ENCODE results near the gene UGT2B7. TPM values are rescaled to one million over a fixed set of nuclear protein-coding genes. Genes with fewer than 3 reads are reported as not detected.
"Not testable (repeated sequence)": the region's sequence is repeated elsewhere in the genome, so short reads cannot be mapped to it uniquely, and the experiment has no call there.

UGT2B7 gene
- total RNA-seq, 1 experiment from 2014 or later = not detected

DNA sequence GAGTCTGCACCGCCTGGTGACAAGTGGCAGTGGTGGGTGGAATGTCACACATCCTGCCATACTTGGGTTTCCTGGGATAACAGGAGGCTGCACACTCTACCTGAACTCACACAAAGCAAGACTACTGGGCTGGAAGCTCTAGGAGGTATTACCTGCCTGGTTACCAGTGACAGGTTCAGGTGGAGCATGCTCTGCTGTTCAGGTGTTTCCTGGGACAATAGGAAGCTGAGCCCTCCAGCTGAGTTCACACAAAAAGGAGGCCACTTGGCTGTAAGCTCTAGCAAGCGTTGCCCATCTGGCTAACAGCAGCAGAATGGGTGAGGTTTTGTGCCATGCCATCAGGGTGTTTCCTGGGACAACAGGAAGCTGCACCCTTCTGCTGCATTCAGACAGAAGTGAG, 17.4 kb upstream of the UGT2B7 start:
- no peak for DNase-seq (ENCODE audit: extremely low read depth, low read depth)

DNA sequence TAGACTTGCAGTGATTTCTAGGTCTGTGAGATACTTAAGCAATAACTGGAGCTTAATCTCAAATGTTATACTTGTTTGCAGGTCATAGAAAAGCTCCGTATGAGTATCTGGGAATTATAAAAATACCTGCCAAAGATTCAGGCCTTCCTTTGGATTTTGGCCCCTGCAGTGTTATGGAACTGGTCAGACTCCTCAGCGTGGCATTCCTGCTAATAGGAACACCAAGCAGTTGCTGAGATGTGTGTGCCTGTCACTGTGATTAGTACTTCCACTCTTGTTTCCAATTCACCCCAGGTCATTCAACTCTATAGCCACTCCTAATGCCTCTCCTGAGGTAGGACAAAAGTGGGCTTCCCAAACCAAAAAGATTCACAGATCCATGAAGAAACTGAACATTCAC, 7.8 kb upstream of the UGT2B7 start:
- DNase-seq (ENCODE audit: extremely low read depth, low read depth) = no peak

DNA sequence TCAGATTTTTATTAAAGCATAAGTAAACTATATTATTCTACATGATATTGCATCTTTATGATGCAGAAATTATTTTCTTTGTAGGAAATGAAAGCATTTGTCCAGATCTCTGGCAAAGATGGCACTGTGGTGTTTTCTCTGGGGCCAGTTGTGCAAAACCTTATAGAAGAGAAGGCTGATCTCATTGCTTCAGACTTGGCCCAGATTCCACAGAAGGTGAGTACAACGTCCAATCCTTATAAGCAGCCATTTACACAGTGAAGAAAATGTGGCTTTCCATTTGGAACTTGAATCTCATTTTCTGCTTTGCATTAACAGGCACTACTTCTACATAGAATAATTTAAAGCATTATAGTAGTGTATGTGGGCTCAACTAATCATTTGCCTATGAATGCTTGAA, 6.9 kb upstream of the UGT2B7 start:
- DNase-seq (ENCODE audit: extremely low read depth, low read depth) = no peak

DNA sequence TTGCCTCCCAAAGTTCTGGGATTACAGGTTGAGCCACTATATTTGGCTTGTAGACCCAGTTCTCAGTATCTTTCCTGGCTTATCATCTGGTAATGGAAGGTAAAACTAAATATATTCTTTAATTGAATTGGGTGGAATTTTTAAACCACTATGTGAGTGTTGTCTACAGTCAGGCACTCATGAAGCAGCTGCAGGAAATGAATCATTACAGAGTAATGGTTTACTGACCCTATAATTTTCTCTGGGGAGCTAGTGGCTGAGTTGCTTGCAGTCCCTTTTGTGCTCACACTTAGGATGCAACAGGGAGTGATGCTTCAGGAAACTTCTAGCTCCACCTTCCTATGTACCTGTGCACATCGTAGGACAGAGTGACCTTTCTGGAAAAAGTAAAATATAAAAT, 4.1 kb upstream of the UGT2B7 start:
- no peak for DNase-seq (ENCODE audit: extremely low read depth, low read depth)

DNA sequence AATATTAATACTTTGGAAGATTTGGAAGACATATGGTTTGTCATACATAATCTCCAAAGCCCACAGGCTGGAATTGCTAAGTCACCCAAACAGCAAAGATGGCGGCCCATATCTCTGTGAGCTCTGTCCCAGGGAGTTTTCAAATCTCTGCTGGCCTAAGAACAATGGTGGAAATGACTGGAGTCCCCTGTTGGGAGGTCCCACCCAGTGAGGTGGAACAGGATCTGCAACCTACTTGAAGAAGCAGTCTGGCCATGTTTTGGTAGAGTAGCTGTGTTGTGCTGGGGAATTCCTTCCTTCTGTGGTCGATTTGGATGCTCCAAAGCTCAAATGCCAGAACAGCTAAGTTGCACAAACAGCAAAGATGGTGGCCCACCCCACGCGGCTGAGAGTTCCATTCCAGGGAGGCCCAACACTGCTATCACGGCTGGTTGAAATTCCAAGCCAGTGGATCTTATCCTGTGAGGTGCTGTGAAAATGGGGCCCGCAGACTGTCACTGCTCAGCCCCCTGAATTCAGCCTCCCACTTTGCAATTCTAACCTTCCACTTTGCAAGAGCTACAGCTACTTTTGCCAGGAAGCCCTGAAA, 3.2 kb upstream of the UGT2B7 start:
- DNase-seq (ENCODE audit: extremely low read depth, low read depth) = no peak

DNA sequence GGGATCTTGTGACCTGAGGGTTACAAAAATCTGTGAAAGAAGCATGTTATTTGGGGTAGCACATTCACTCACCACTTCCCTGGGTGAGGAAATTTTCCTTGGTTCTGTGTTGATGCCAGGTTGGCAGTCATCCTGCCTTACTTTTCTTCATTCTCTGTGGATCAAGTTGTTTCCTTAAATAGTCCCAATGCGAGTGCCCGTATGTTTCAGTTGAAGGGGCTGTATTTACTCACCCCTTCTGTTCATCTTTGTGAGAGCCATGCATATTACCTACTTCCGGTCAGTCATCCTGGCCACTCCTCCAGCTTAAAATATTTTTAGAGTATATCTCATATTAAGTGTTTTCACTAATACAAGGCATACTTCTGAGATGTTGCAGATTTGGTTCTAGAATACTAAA, 2.6 kb upstream of the UGT2B7 start:
- DNase-seq (ENCODE audit: extremely low read depth, low read depth) = no peak

DNA sequence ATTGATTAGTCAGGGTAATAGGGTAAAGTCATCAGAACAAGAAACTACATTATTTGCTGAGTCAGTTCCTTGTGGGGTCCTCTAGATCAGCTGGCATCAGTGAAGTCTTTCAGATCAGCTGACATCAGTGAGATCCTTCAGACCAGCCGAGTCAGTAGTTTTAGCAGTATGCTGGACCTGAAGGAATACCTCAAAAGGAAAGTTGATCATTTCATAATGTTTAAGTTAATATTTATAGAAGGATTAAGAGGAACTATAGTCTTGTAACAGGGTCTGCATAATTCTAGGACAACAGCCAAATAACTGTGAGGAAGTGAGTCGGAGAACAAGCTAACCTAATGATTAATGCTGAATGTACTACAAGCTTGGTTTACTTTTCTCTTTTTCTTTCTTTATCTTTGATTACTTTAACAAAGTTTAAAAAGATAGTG, 958 bp upstream of the UGT2B7 start:
- DNase-seq (ENCODE audit: extremely low read depth, low read depth) = no peak

DNA sequence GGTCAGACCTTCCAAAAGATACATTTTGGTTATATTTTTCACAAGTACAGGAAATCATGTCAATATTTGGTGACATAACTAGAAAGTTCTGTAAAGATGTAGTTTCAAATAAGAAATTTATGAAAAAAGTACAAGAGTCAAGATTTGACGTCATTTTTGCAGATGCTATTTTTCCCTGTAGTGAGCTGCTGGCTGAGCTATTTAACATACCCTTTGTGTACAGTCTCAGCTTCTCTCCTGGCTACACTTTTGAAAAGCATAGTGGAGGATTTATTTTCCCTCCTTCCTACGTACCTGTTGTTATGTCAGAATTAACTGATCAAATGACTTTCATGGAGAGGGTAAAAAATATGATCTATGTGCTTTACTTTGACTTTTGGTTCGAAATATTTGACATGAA, 536 bp downstream of the UGT2B7 start:
- DNase-seq (ENCODE audit: extremely low read depth, low read depth) = no peak

DNA sequence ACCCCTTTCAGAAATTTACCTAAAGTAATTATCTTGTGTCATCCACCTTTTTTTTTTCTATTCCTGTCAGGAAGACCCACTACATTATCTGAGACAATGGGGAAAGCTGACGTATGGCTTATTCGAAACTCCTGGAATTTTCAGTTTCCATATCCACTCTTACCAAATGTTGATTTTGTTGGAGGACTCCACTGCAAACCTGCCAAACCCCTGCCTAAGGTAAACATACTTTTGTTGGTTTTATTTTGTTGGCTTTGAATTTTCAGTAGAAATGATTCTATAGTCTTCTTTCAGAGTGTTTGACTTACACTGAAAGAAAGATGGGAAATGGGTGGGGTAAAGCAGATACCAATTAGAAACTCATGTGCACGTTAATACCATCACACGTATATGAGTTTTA, 2.2 kb downstream of the UGT2B7 start:
- DNase-seq (ENCODE audit: extremely low read depth, low read depth) = no peak

DNA sequence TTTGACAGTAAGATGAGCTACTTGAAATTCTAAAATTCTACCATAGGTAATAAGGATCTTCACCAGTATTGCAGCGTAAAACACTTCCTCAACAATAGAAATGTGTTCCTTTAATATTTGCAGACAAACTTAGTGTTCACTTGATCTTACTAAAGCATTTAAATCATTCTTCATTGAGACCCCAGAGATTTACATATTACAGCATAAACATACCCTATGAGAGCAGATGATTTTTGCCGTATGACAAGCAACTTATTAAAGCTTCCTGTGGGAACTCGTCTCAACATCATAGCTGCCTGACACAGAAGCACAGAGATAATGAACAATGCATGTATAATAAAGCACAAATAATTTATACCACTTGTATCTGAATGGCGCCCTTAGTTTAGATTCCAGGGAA, 3.6 kb downstream of the UGT2B7 start:
- no peak for DNase-seq (ENCODE audit: extremely low read depth, low read depth)

DNA sequence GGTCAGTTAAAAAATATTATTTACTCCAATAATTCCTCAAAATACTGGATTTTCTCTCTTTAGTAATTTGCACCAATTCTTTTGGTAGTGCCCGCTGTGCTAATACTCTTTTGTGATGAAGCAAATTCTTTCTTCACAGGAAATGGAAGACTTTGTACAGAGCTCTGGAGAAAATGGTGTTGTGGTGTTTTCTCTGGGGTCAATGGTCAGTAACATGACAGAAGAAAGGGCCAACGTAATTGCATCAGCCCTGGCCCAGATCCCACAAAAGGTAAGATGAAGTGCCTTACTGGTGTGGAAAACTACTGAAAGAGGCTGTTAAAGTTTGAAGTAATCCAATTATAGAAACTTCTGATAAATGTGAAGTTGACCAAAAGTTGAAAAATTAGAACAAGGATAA, 6.4 kb downstream of the UGT2B7 start:
- DNase-seq (ENCODE audit: extremely low read depth, low read depth) = not testable (repeated sequence)

DNA sequence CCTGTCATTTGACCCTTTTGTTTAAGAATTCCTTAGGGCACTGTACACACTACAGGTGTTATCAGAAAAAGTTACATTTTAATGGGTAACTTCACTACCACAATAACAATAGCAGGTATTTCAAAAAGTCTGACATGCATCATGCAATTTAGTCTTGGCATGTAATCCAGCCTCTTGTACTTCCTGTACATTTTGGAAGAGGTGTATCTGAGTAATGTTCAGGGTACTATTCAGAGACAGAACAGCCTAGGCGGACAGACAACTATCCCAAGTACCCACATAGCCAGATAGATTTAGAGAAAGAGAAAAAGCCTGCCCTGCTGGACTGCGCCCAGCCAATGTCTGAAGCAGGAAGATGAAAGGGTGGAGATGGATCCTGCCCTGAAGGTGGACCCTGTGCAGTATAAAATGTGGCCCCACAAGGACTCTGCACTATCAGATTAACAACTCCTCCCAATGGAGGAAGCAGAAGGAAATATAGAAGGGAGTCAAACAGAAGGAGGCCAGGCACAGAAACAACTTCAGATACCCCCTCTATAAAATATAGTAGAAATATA, 8.5 kb downstream of the UGT2B7 start:
- no peak for DNase-seq (ENCODE audit: extremely low read depth, low read depth)

DNA sequence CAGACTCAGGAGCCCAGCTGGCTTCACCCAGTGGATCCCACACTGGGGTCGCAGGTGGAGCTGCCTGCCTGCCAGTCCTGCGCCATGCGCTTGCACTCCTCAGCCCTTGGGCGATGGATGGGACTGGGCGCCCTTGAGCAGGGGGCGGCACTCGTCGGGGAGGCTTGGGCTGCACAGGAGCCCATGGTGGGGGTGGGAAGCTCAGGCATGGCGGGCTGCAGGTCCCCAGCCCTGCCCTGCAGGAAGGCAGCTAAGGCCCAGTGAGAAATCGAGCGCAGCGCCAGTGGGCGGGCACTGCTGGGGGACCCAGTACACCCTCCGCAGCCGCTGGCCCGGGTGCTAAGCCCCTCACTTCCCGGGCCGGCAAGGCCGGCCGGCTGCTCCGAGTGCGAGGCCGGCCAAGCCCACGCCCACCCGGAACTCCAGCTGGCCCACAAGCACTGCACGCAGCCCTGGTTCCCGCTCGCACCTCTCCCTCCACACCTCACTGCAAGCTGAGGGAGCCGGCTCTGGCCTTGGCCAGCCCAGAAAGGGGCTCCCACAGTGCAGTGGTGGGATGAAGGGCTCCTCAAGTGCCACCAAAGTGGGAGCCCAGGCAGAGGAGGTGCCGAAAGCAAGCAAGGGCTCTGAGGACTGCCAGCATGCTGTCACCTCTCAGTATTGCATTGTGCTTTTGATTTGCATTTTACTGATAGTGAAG, 19.0 kb downstream of the UGT2B7 start:
- not testable (repeated sequence) for DNase-seq (ENCODE audit: extremely low read depth, low read depth)

DNA sequence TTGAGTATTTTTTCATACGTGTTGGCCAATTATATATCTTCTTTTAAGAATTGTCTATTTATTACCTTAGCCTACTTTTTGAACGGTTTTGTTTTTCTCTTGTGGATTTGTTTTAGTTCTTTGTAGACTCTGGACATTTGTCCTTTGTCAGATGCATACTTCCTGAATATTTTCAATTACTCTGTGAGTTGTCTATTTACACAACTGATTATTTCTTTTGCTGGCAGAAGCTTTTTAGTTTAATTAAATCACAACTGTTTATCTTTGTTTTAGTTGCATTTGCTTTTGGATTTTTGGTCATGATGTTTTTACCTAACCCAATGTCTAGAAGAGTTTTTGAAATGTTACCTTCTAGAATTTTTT, 19.6 kb downstream of the UGT2B7 start:
- no peak for DNase-seq (ENCODE audit: extremely low read depth, low read depth)

DNA sequence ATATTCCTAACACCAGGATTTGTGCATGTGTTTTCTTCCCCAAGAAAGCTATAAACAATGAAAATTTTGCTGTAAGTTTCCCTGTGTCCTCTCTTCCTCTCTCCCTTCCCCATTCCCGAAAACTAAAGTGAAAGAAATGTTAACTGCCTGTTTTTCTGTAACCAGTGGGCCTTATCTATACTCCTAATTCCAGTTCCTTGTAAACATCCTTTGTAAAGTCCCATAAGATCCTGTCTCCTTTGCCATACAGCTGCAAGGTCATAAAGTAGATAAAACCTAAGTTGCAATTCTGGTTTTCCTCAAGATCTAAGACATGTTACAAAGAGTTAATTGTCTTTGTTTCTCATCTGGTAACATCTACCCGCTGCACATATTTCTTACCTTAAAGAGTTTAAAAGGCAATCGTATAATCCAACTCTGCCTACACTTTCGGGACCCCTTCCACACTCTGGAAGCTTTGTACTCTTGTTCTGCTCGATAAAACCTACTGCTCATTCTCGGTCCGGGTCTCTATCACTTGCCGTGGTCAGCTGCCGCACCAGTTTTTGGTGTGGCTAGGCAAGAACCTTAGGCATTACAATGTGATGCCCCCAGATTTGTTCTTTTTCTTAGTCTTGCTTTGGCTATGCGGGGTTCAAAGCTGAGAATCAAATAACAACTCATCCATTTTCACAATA, 20.5 kb downstream of the UGT2B7 start:
- DNase-seq (ENCODE audit: extremely low read depth, low read depth) = no peak

DNA sequence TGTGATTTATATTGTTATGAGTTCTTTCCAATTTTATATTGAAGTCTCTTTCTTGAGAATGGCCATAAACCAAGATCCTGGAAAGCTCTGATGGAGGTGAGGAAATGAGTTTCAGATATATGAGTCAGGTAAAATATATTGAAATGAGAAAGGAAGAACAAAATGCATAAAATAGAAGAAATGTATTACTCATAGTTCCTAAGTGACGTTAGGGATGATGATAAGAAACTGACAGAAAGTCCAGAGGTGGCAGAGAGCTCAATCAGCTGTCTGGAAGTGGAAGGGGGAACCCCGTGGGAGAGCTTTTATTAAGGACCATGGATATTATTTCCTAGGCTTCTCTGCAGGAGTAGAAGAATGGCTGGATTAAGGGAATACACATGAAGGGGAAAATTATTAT, 24.6 kb downstream of the UGT2B7 start:
- DNase-seq (ENCODE audit: extremely low read depth, low read depth) = no peak

DNA sequence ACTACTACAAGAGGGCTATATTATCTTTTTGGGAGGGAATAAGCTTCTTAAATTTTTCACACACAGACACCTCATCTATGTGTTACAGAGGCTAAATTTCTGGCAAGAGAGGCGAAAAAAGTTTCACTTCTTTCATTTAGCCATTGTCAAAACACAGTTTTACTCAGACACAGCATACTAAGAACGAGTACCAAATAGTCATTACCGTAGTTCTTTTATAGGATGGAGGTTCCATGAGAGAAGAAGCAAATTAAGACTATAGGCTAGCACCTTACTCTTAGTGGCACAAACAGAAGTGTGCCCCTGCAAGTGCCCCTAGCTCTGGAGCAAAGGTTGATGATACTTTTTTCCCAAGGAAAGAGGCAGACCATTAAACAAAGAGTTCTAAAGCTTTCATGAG, 26.2 kb downstream of the UGT2B7 start:
- no peak for DNase-seq (ENCODE audit: extremely low read depth, low read depth)

DNA sequence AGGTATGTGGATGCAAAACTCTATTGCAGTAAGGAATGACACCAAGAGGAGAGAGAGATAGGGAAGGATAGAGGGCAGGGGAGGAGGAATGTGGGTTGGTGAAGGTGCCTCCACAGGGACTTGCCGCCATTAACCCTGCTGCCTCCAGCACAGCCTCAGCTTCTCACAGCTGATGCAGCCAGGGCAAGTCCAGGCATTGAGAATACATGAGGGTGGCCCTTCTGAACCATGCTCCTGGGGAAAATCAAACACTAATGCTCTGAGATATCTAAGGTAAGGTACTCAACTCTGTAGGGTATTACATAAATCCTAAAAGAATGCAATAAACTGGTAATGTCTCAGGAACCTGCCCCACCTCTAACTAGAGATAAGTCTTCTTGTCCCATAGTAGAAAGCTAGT, 28.7 kb downstream of the UGT2B7 start:
- no peak for DNase-seq (ENCODE audit: extremely low read depth, low read depth)

DNA sequence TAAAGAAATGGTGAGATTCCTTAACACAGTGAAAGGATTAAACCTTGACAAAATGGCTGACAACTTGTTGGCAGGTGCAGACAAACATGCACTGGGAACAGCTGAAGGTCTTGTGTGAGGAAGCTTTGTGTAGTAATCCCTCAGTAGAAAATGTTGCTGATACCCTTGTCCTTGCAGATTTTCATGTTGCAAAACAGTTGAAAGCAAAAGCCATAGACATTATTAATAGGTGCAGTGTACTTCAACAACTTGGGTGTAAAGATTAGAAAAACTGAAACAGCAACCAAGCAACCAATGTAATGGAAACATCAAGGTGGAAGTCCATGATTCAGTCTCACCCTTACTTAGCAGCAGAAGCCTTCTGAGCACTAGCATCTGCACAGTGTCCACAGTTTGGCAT, 29.8 kb downstream of the UGT2B7 start:
- no peak for DNase-seq (ENCODE audit: extremely low read depth, low read depth)

DNA sequence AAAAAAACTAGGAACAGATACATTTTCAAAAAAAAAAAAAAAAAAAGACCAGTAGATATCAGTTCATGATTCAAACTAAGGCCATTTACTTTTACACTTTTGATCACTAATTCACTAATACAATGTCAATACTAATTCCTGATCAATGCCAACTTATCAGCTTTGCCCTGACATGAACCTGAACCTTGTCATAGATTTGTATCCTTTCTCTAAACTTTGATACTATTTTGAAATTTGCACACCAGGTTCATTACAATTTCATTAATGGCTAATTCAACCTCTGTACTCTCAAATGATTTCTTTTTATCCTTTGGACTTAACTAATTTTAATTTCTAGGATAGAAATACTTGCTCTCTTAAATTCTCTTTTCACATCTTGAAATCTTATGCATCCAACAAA, 37.7 kb downstream of the UGT2B7 start:
- no peak for DNase-seq (ENCODE audit: extremely low read depth, low read depth)

DNA sequence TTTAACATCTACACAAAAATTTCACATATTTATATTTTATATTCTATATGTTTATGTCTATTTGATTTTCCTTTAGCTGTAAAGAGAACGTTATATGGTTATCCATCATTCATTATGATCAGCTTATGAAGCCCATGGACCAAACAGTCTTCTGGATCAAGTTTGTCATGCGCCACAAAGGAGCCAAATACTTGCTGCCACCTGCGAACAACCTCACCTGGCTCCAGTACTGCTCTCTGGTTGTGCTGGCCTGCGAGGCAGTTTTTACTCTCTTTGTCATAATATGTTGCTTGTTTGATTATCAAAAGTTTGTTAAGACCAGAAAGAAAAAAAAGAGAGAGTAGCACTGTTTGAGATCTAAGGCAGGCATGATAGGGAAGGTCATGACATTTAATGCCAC, 38.2 kb downstream of the UGT2B7 start:
- DNase-seq (ENCODE audit: extremely low read depth, low read depth) = no peak

DNA sequence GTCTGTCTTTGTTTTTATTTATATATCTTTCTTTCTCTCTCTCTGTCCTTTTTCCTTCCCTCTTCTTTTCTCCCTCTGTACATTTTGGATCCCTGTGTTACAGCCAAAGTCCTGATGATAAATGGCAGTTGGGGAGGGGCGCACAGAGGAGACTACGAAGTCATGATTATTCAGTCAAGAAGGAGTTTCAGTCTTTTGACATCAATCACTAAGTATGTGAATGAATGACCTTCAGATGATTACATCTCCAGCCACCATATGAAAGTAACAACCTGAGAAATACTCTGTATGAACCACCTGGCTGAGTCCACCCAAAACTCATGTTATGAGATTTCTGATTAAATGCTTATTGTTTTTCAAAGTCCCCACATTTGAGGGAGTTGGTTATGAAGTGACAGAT, 45.0 kb downstream of the UGT2B7 start:
- DNase-seq (ENCODE audit: extremely low read depth, low read depth) = no peak

Data from NCI-H460 (cell line).